Measurements from ENCODE around the gene FDX2.

FDX2 gene

DNA sequence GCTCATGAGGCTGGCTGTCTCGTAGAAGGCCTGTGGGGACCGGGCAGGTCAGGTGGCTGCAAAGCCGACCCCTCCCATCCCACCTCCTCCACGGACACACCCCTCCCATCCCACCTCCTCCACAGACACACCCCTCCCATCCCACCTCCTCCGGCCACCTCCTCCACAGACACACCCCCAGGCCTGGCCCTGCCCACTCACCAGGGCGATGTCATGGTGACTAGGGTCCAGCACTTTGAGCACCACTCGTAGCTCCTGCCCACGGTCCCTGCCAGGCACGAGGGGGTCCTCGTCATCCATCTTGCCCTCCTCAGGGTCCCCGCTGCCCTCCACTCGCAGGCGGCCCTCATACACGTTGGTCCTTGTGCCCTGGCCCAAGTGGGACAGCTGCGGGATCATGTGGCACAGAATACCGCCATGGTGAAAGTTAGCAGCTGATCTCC lies 45.8 kb upstream of the FDX2 start:
- Mint-ChIP-seq H3K27ac (no peak overlapping the region), H3K27me3 (ENCODE audit: low read depth) (no peaks in the 10 kb centered on the region), H3K4me3 (no peak overlapping the region), H3K36me3 (ENCODE audit: low read depth) (peaks cover 40% of the 10 kb centered on the region), H3K9me3 (no peaks in the 10 kb centered on the region), H3K4me1 (no peaks in the 10 kb centered on the region)
- TF ChIP-seq, protein P1, sequence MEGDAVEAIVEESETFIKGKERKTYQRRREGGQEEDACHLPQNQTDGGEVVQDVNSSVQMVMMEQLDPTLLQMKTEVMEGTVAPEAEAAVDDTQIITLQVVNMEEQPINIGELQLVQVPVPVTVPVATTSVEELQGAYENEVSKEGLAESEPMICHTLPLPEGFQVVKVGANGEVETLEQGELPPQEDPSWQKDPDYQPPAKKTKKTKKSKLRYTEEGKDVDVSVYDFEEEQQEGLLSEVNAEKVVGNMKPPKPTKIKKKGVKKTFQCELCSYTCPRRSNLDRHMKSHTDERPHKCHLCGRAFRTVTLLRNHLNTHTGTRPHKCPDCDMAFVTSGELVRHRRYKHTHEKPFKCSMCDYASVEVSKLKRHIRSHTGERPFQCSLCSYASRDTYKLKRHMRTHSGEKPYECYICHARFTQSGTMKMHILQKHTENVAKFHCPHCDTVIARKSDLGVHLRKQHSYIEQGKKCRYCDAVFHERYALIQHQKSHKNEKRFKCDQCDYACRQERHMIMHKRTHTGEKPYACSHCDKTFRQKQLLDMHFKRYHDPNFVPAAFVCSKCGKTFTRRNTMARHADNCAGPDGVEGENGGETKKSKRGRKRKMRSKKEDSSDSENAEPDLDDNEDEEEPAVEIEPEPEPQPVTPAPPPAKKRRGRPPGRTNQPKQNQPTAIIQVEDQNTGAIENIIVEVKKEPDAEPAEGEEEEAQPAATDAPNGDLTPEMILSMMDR (IDR thresholded peaks at IDR 0.05; ENCODE audit: unreplicated experiment in 3 of 3) = no peak

DNA sequence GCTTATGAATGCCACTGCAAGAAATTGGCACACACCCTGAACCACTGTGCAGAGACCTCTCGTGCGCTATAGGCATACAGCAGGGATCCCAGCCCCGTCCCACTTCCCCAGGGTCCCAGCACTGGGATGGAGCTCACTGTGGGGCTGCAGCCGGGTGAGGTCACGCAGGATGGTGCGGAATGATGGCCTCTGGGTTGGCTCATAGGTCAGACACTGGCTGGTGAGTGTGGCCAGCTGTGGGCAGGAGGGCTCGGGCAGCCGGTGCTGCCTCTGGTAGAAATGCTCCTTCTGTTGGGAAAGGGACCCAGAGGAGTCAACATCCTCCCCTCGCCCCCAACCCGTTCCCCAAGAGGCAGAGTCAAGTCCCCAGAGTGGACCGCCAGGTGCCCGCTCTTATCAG lies 40.6 kb upstream of the FDX2 start:
- peaks cover 36% of the 10 kb centered on the region for H3K36me3 Mint-ChIP-seq (ENCODE audit: low read depth)
- no peak overlapping the region for H3K27ac Mint-ChIP-seq
- TF ChIP-seq, protein P1 (IDR thresholded peaks at IDR 0.05; ENCODE audit: unreplicated experiment in 3 of 3) = no peak
- H3K4me1 Mint-ChIP-seq = no peaks in the 10 kb centered on the region
- H3K9me3 Mint-ChIP-seq = no peaks in the 10 kb centered on the region
- H3K4me3 Mint-ChIP-seq = no peak overlapping the region
- no peaks in the 10 kb centered on the region for H3K27me3 Mint-ChIP-seq (ENCODE audit: low read depth)

GRCh38 chr19:10353793-10354391 lies 38.1 kb upstream of the FDX2 start:
- no peaks in the 10 kb centered on the region for H3K9me3 Mint-ChIP-seq
- peak overlapping the region; percentile 30 to 72 (median 59) for H3K4me3 Mint-ChIP-seq
- H3K36me3 Mint-ChIP-seq (ENCODE audit: low read depth) = peaks cover 31% of the 10 kb centered on the region
- no peaks in the 10 kb centered on the region for H3K4me1 Mint-ChIP-seq
- TF ChIP-seq, protein P1 (IDR thresholded peaks at IDR 0.05; ENCODE audit: unreplicated experiment in 3 of 3) = no peak
- peak overlapping the region in 1 of 3 experiments; percentile 87 for H3K27ac Mint-ChIP-seq
- no peaks in the 10 kb centered on the region for H3K27me3 Mint-ChIP-seq (ENCODE audit: low read depth)

DNA sequence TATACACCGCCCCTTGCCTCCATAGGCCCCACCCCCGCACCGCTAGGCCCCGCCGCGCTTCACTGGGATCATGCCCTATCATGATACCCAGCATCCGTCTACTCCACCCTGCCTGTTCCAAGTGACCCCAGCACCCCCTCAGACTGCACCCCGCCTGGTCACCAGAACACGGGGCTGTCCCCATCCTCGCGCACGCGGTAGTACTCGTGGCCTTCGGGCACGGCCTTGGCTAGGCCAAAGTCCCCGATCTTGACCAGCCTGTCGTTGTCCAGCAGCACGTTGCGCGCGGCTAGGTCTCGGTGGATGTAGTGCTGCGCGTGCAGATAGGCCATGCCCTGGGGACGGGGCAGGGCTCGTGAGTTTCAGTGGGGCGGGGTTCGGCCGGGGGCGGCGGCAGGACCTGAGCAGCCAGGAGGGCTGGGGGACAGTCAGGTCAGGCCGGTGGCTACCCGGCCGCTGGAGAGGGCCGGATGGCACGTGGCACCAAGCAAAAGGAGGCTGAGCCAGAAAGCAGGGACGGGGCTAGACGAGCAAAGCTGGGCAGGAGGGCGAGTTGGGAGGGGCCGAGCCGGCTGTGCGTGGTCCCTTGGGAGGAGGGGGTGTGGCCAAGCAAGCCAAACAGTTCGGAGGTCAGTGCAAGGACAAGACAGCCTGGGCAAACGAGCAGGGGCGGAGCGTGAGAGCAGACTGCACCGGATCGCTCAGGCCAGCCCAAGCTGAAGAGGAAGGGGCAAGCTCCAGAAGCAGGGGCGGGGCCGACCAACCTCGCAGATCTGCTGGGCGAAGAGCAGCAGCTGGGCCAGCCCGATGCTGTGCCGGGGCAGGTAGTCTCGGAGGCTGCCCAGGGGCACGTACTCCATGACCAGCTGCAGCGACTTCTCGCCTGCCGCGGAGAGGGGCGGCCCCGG lies 37.2 kb upstream of the FDX2 start:
- peak overlapping the region; percentile 26 to 72 (median 65) for H3K4me3 Mint-ChIP-seq
- H3K4me1 Mint-ChIP-seq = no peaks in the 10 kb centered on the region
- H3K36me3 Mint-ChIP-seq (ENCODE audit: low read depth) = peaks cover 29% of the 10 kb centered on the region
- TF ChIP-seq, protein P1 (IDR thresholded peaks at IDR 0.05; ENCODE audit: unreplicated experiment in 3 of 3) = no peak
- H3K27me3 Mint-ChIP-seq (ENCODE audit: low read depth) = no peaks in the 10 kb centered on the region
- no peaks in the 10 kb centered on the region for H3K9me3 Mint-ChIP-seq
- peak overlapping the region in 1 of 3 experiments; percentile 87 for H3K27ac Mint-ChIP-seq

- Mint-ChIP-seq H3K4me3 (no peak overlapping the region), H3K27me3 (ENCODE audit: low read depth) (no peaks in the 10 kb centered on the region), H3K4me1 (no peaks in the 10 kb centered on the region), H3K27ac (peak overlapping the region in 1 of 3 experiments; percentile 20), H3K9me3 (no peaks in the 10 kb centered on the region), H3K36me3 (ENCODE audit: low read depth) (peaks cover 6% of the 10 kb centered on the region)
- TF ChIP-seq, protein P1 (IDR thresholded peaks at IDR 0.05; ENCODE audit: unreplicated experiment in 3 of 3) = no peak
Measured at GRCh38 chr19:10346509-10346908, 30.7 kb upstream of the FDX2 start.
